Neural progenitor cell (in vitro differentiated cells): ENCODE measurements around the gene MLKL. TPM values are rescaled to one million over a fixed set of nuclear protein-coding genes. Genes with fewer than 3 reads are reported as not detected.

Experiments
- DNase-seq: peaks from one replicate; pipeline ENCODE4 v3.0.0-alpha.2; 2016; ENCODE audit warnings: low spot score
- H2AFZ ChIP-seq: fragments of 200-600 bp; sonication (generic); replicated peaks from 2 replicates; pipeline ENCODE4 v1.6.1; 2016; ENCODE audit warnings: antibody characterized with exemption
- H3F3A ChIP-seq: fragments of 200-600 bp; sonication (generic); 2 replicates; pipeline ENCODE4 v1.6.1; 2016; ENCODE audit warnings: antibody characterized with exemption, low read depth
- H3K27ac ChIP-seq: fragments of 200-600 bp; sonication (generic); 2 replicates; pipeline ENCODE4 v1.5.1; 2016; ENCODE audit warnings: mild to moderate bottlenecking
- H3K27me3 ChIP-seq: fragments of 200-600 bp; sonication (generic); 2 replicates; pipeline ENCODE4 v1.6.1; 2016; ENCODE audit warnings: mild to moderate bottlenecking, moderate library complexity
- H3K36me3 ChIP-seq: fragments of 200-600 bp; sonication (generic); 2 replicates; pipeline ENCODE4 v1.5.1; 2016
- H3K4me1 ChIP-seq: fragments of 200-600 bp; sonication (generic); 2 replicates; pipeline ENCODE4 v1.6.1; 2016; ENCODE audit warnings: mixed run types
- H3K4me2 ChIP-seq: fragments of 200-600 bp; sonication (generic); 2 replicates; pipeline ENCODE4 v1.6.1; 2016
- H3K4me3 ChIP-seq: fragments of 200-600 bp; sonication (generic); 2 replicates; pipeline ENCODE4 v1.5.1; 2016
- H3K79me2 ChIP-seq: fragments of 200-600 bp; sonication (generic); 2 replicates; pipeline ENCODE4 v1.6.1; 2016; ENCODE audit warnings: low read depth
- H3K9ac ChIP-seq: fragments of 200-600 bp; sonication (generic); 2 replicates; pipeline ENCODE4 v1.6.1; 2016
- H3K9me3 ChIP-seq: fragments of 200-600 bp; sonication (generic); 2 replicates; pipeline ENCODE4 v1.5.1; 2016; ENCODE audit warnings: low read depth
- H4K20me1 ChIP-seq: fragments of 200-600 bp; sonication (generic); 2 replicates; pipeline ENCODE4 v1.6.1; 2016; ENCODE audit warnings: low read depth
- H3K27ac Mint-ChIP-seq: 3 replicates; pipeline ENCODE4 v1.8.0; 2021; ENCODE audit warnings: mixed read lengths
- H3K27me3 Mint-ChIP-seq: 2 replicates; pipeline ENCODE4 v1.8.0; 2022; ENCODE audit warnings: low read depth, mild to moderate bottlenecking, inconsistent platforms, moderate library complexity, mixed read lengths; ENCODE audit not compliant: insufficient read depth
- H3K36me3 Mint-ChIP-seq: 3 replicates; pipeline ENCODE4 v1.8.0; 2021; ENCODE audit warnings: mixed read lengths
- H3K4me1 Mint-ChIP-seq: 3 replicates; pipeline ENCODE4 v1.8.0; 2021; ENCODE audit warnings: mixed read lengths
- H3K4me3 Mint-ChIP-seq: 3 replicates; pipeline ENCODE4 v1.8.0; 2021; ENCODE audit warnings: mild to moderate bottlenecking, moderate library complexity, mixed read lengths
- H3K9me3 Mint-ChIP-seq: 3 replicates; pipeline ENCODE4 v1.8.0; 2020; ENCODE audit warnings: mixed read lengths
- EZH2 ChIP-seq: fragments of 200-600 bp; sonication (generic); IDR thresholded peaks from 2 replicates; pipeline ENCODE4 v1.6.1; 2017; ENCODE audit warnings: antibody characterized with exemption, mild to moderate bottlenecking, moderate library complexity
- EZH2phosphoT487 ChIP-seq: fragments of 200-600 bp; sonication (generic); IDR thresholded peaks from 2 replicates; pipeline ENCODE4 v1.6.1; 2017; ENCODE audit warnings: antibody characterized with exemption
- total RNA-seq: library from RNA; depleted of rRNA; stranded (reverse); fragments of >200 nt; gene quantifications from 2 replicates; pipeline ENCODE4 v1.2.3, GENCODE V29; 2015; ENCODE audit warnings: low replicate concordance
- TF ChIP-seq, protein P1 (sequence below): fragments of 200-600 bp; sonication (generic); IDR thresholded peaks from 2 replicates; pipeline ENCODE4 v1.5.1; 2017; ENCODE audit warnings: antibody characterized with exemption, mild to moderate bottlenecking

Gene MLKL
- total RNA-seq, 1 donor from 2014 or later, result 0.04 TPM

- Histone ChIP-seq H3K36me3 (no peaks in the 10 kb centered on the region), H3F3A (no peaks in the 10 kb centered on the region), H3K4me3 (no peak overlapping the region), H3K9me3 (no peaks in the 10 kb centered on the region), H3K4me1 (no peaks in the 10 kb centered on the region), H3K9ac (no peak overlapping the region), H3K27me3 (no peaks in the 10 kb centered on the region), H3K79me2 (no peaks in the 10 kb centered on the region), H2AFZ (no peak overlapping the region), H3K4me2 (no peak overlapping the region), H4K20me1 (no peaks in the 10 kb centered on the region), H3K27ac (no peak overlapping the region)
- TF ChIP-seq, protein P1, sequence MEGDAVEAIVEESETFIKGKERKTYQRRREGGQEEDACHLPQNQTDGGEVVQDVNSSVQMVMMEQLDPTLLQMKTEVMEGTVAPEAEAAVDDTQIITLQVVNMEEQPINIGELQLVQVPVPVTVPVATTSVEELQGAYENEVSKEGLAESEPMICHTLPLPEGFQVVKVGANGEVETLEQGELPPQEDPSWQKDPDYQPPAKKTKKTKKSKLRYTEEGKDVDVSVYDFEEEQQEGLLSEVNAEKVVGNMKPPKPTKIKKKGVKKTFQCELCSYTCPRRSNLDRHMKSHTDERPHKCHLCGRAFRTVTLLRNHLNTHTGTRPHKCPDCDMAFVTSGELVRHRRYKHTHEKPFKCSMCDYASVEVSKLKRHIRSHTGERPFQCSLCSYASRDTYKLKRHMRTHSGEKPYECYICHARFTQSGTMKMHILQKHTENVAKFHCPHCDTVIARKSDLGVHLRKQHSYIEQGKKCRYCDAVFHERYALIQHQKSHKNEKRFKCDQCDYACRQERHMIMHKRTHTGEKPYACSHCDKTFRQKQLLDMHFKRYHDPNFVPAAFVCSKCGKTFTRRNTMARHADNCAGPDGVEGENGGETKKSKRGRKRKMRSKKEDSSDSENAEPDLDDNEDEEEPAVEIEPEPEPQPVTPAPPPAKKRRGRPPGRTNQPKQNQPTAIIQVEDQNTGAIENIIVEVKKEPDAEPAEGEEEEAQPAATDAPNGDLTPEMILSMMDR, result no peak
- TF ChIP-seq EZH2phosphoT487, result no peak
- no peak for TF ChIP-seq EZH2
- DNase-seq, result no peak
- peaks cover 4% of the 10 kb centered on the region for H3K4me1 Mint-ChIP-seq
- peak overlapping the region; percentile 76 for H3K27ac Mint-ChIP-seq
- peaks cover 5% of the 10 kb centered on the region for H3K27me3 Mint-ChIP-seq
- H3K9me3 Mint-ChIP-seq, result no peaks in the 10 kb centered on the region
- no peak overlapping the region for H3K4me3 Mint-ChIP-seq
- no peaks in the 10 kb centered on the region for H3K36me3 Mint-ChIP-seq
These were observed 18.1 kb downstream of the MLKL start for GRCh38 chr16:74682556-74682955.

DNA sequence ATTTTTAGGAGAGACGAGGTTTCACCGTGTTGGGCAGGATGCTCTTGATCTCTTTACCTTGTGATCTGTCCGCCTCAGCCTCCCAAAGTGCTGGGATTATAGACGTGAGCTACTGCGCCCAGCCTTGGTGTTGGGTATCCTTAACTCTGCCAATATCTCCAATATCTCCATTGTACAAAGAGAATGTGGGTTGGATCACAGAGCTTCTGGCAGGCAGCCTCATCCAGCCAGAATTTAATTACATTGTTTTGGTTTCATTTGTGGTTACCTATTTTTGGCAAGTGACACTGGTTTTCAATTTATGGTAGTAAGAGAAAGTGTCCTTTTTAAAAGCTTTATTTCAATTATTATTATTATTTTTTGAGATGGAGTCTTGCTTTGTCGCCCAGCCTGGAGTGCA, 20.0 kb downstream of the MLKL start:
- no peak overlapping the region for H3K4me2 ChIP-seq
- Mint-ChIP-seq H3K27me3 (peaks cover 5% of the 10 kb centered on the region), H3K36me3 (no peaks in the 10 kb centered on the region), H3K9me3 (no peaks in the 10 kb centered on the region), H3K27ac (no peak overlapping the region), H3K4me1 (peaks cover 4% of the 10 kb centered on the region), H3K4me3 (no peak overlapping the region)
- H3K27me3 ChIP-seq, result no peaks in the 10 kb centered on the region
- H3K9me3 ChIP-seq, result no peaks in the 10 kb centered on the region
- no peak overlapping the region for H3K9ac ChIP-seq
- no peak for DNase-seq
- no peaks in the 10 kb centered on the region for H4K20me1 ChIP-seq
- no peak for TF ChIP-seq EZH2
- TF ChIP-seq, protein P1, result no peak
- no peak for TF ChIP-seq EZH2phosphoT487
- H3K36me3 ChIP-seq, result no peaks in the 10 kb centered on the region
- H3F3A ChIP-seq, result no peaks in the 10 kb centered on the region
- H3K4me3 ChIP-seq, result no peak overlapping the region
- no peaks in the 10 kb centered on the region for H3K79me2 ChIP-seq
- no peak overlapping the region for H3K27ac ChIP-seq
- H3K4me1 ChIP-seq, result no peaks in the 10 kb centered on the region
- no peak overlapping the region for H2AFZ ChIP-seq

DNA sequence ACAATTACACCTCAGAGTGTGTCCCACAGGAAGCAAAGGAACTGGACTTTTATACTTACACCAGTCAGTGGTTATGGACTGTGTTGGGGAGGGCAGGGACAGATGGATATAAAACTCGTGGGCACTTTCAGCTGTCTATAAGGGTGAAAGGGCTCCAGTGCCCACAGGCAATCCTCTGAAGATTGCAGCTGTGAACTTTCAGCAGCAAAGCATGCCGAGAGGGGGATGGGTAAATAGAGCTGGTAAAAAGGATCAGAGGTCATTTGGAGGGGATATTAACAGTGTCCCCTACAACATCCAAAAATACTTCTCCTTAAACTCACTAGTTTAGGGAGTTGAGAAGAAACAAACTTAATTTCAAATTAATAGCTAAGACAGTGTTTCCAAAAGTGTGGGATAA, 20.7 kb downstream of the MLKL start:
- Histone ChIP-seq H3K4me3 (no peak overlapping the region), H3K27me3 (no peaks in the 10 kb centered on the region), H3K9me3 (no peaks in the 10 kb centered on the region), H3K27ac (no peak overlapping the region), H4K20me1 (no peaks in the 10 kb centered on the region), H3K4me2 (no peak overlapping the region), H3F3A (no peaks in the 10 kb centered on the region), H3K9ac (peak overlapping the region; percentile 37), H3K4me1 (no peaks in the 10 kb centered on the region), H3K36me3 (no peaks in the 10 kb centered on the region), H3K79me2 (no peaks in the 10 kb centered on the region), H2AFZ (peak overlapping the region; percentile 63)
- Mint-ChIP-seq H3K9me3 (no peaks in the 10 kb centered on the region), H3K4me1 (peaks cover 4% of the 10 kb centered on the region), H3K27me3 (peaks cover 5% of the 10 kb centered on the region), H3K36me3 (no peaks in the 10 kb centered on the region), H3K27ac (peak overlapping the region; percentile 5), H3K4me3 (no peak overlapping the region)
- no peak for DNase-seq
- TF ChIP-seq, protein P1, result no peak
- TF ChIP-seq EZH2 (no peak), EZH2phosphoT487 (no peak)
